Panc1 (cell line): Measurements from ENCODE around the gene ZFP1. TPM values are rescaled to one million over a fixed set of nuclear protein-coding genes. Genes with fewer than 3 reads are reported as not detected.
A peak's percentile ranks its signal among the peaks of the same experiment; 100 is the strongest.

ENCODE experiments used
- ATAC-seq: fragments of 200-7000 bp; cut with Tn5 transposase; 2 replicates; pipeline ENCODE4 v1.9.1; 2020; ENCODE audit warnings: mild to moderate bottlenecking, moderate library complexity
- BruUV-seq: library from RNA; stranded (reverse); fragments of 400-500 nt; replicated peaks from 2 replicates; lab custom pipeline; 2021; lab: Mats Ljungman, UMichigan
- CTCF ChIA-PET: fragments of 300-600 bp; sonication (Branson Sonifier 250); formaldehyde crosslinking; loops from one replicate; lab custom pipeline; 2022; ENCODE audit warnings: antibody characterized with exemption; lab: Charles Lee
- POLR2A ChIA-PET: fragments of 300-600 bp; sonication (Branson Sonifier 250); formaldehyde crosslinking; loops from one replicate; lab custom pipeline; 2022; ENCODE audit warnings: antibody characterized with exemption; lab: Charles Lee
- DNase-seq: peaks from one replicate; pipeline ENCODE4 v3.0.0-alpha.2; 2010; ENCODE audit warnings: low read depth, low spot score
- H3K27ac ChIP-seq: 2 replicates; pipeline ENCODE4 v1.5.1; 2011; ENCODE audit warnings: mild to moderate bottlenecking, low read length, inconsistent platforms
- H3K27me3 ChIP-seq: fragments of 200-500 bp; sonication (Bioruptor generic); 2 replicates; pipeline ENCODE4 v1.6.0; 2014; ENCODE audit warnings: low read length, inconsistent platforms; ENCODE audit not compliant: control insufficient read depth, insufficient read depth
- H3K36me3 ChIP-seq: fragments of 200-500 bp; sonication (Bioruptor generic); 2 replicates; pipeline ENCODE4 v1.5.1; 2014; ENCODE audit warnings: inconsistent platforms, mild to moderate bottlenecking, low read length, moderate library complexity; ENCODE audit not compliant: control insufficient read depth, insufficient read depth
- H3K4me1 ChIP-seq: 2 replicates; pipeline ENCODE4 v1.5.1; 2011; ENCODE audit warnings: inconsistent platforms, mild to moderate bottlenecking, low read length, moderate library complexity; ENCODE audit not compliant: control insufficient read depth, insufficient read depth
- H3K4me3 ChIP-seq, 2 experiments: 2 replicates each; pipeline ENCODE4 v1.5.1; 2011 to 2012; ENCODE audit warnings: low read depth in 2 of 2, low read length in 2 of 2, mild to moderate bottlenecking in 2 of 2, inconsistent platforms in 1 of 2, moderate library complexity in 1 of 2
- H3K9me3 ChIP-seq: fragments of 200-500 bp; sonication (Bioruptor generic); 2 replicates; pipeline ENCODE4 v1.5.1; 2014; ENCODE audit warnings: low read depth, mild to moderate bottlenecking, inconsistent platforms, low read length, moderate library complexity; ENCODE audit not compliant: control insufficient read depth, insufficient read depth
- POLR2AphosphoS5 ChIP-seq: IDR thresholded peaks from 2 replicates; pipeline ENCODE4 v1.6.1; 2012; ENCODE audit warnings: mild to moderate bottlenecking, low read depth, low read length, moderate library complexity
- SIN3A ChIP-seq: IDR thresholded peaks from 2 replicates; pipeline ENCODE4 v1.6.1; 2012; ENCODE audit warnings: low read depth, mild to moderate bottlenecking, low read length, moderate library complexity, borderline replicate concordance; ENCODE audit not compliant: insufficient read depth
- TCF7L2 ChIP-seq: IDR thresholded peaks from 2 replicates; pipeline ENCODE4 v1.6.1; 2011; ENCODE audit warnings: mild to moderate bottlenecking, low read depth, low read length, inconsistent platforms
- in situ Hi-C: cut with HindIII; loops from 2 replicates; pipeline ENCODE4 v1.10.0; 2016; ENCODE audit warnings: low sequenced_read_pairs, low pct_unique_long_range_greater_than_20kb
- intact Hi-C: fragments of 100-400 bp; cut with micrococcal nuclease; formaldehyde crosslinking; loops from one replicate; pipeline ENCODE4 v1.10.0; 2022; ENCODE audit not compliant: unreplicated experiment
- total RNA-seq: library from RNA; stranded (reverse); gene quantifications from one replicate; pipeline ENCODE4 v1.2.1, GENCODE V29; 2021; ENCODE audit not compliant: unreplicated experiment
- TF ChIP-seq, protein P1 (sequence below): fragments of 450-650 bp; IDR thresholded peaks from 2 replicates; pipeline ENCODE4 v1.5.1; 2017; ENCODE audit warnings: mild to moderate bottlenecking
- TF ChIP-seq, protein P2 (sequence below), 2 experiments: IDR thresholded peaks; 2 replicates each; pipeline ENCODE4 v1.6.1; 2011 to 2012; ENCODE audit warnings: low read depth in 2 of 2, control low read depth in 1 of 2, low read length in 1 of 2, mild to moderate bottlenecking in 1 of 2, moderate library complexity in 1 of 2; ENCODE audit not compliant: insufficient read depth in 1 of 2

Gene ZFP1
- total RNA-seq, 1 experiment from 2014 or later, result 10.0 TPM

DNA sequence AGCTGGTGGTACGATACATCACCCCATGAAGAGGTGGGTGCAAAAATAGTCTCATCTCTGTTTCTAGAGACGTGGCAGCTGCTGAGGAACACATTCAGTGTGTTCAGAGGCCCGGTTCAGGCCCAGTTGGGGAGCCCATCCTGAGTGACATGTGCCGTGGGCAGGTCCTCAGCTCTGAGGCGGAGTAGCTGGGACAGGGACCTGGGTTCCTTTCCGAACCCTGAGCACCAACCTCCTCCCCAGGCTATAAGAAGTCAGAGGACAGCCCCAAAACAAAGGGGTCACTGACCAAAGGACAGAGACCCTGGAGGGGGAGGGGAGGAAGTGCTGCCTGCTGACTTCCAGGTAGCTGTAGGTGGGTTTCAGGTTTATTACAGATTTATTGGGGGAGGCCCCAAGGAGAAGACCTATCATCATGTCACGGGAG, 36.8 kb upstream of the ZFP1 start:
- CTCF ChIA-PET, result interaction anchor here (0.6 to 3.0 kb wide), 7 partner anchors 47 to 163 kb away, joined by 3 to 25 read pairs (median 5); partner anchors contain the start of genes WDR59 and ZNRF1
- no peak overlapping the region for H3K4me3 ChIP-seq
- BruUV-seq, result no TSS peak
- no peaks in the 10 kb centered on the region for H3K27me3 ChIP-seq
- ATAC-seq (peak; percentile 2; the same call in 1 of the 2 replicates), DNase-seq (no peak)
- no peaks in the 10 kb centered on the region for H3K36me3 ChIP-seq
- H3K27ac ChIP-seq, result 0 out of 2 replicates have a peak overlapping the region, but pooled peaks have one; percentile 29
- H3K4me1 ChIP-seq, result peaks cover 54% of the 10 kb centered on the region
- H3K9me3 ChIP-seq, result no peaks in the 10 kb centered on the region
- no peak for TF ChIP-seq SIN3A
- TF ChIP-seq POLR2AphosphoS5, result no peak
- TF ChIP-seq, protein P1, sequence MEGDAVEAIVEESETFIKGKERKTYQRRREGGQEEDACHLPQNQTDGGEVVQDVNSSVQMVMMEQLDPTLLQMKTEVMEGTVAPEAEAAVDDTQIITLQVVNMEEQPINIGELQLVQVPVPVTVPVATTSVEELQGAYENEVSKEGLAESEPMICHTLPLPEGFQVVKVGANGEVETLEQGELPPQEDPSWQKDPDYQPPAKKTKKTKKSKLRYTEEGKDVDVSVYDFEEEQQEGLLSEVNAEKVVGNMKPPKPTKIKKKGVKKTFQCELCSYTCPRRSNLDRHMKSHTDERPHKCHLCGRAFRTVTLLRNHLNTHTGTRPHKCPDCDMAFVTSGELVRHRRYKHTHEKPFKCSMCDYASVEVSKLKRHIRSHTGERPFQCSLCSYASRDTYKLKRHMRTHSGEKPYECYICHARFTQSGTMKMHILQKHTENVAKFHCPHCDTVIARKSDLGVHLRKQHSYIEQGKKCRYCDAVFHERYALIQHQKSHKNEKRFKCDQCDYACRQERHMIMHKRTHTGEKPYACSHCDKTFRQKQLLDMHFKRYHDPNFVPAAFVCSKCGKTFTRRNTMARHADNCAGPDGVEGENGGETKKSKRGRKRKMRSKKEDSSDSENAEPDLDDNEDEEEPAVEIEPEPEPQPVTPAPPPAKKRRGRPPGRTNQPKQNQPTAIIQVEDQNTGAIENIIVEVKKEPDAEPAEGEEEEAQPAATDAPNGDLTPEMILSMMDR, result peak; percentile 51
- TF ChIP-seq, protein P2, sequence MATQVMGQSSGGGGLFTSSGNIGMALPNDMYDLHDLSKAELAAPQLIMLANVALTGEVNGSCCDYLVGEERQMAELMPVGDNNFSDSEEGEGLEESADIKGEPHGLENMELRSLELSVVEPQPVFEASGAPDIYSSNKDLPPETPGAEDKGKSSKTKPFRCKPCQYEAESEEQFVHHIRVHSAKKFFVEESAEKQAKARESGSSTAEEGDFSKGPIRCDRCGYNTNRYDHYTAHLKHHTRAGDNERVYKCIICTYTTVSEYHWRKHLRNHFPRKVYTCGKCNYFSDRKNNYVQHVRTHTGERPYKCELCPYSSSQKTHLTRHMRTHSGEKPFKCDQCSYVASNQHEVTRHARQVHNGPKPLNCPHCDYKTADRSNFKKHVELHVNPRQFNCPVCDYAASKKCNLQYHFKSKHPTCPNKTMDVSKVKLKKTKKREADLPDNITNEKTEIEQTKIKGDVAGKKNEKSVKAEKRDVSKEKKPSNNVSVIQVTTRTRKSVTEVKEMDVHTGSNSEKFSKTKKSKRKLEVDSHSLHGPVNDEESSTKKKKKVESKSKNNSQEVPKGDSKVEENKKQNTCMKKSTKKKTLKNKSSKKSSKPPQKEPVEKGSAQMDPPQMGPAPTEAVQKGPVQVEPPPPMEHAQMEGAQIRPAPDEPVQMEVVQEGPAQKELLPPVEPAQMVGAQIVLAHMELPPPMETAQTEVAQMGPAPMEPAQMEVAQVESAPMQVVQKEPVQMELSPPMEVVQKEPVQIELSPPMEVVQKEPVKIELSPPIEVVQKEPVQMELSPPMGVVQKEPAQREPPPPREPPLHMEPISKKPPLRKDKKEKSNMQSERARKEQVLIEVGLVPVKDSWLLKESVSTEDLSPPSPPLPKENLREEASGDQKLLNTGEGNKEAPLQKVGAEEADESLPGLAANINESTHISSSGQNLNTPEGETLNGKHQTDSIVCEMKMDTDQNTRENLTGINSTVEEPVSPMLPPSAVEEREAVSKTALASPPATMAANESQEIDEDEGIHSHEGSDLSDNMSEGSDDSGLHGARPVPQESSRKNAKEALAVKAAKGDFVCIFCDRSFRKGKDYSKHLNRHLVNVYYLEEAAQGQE (IDR thresholded peaks at IDR 0.05; ENCODE audit: insufficient read depth in 1 of 2, low read depth in 2 of 2, low read length in 1 of 2), result no peak
- TF ChIP-seq TCF7L2, result no peak
- POLR2A ChIA-PET, result no interaction called here
- in situ Hi-C loops (no loop called here), intact Hi-C loops (loop anchor here (2.0 to 10.0 kb wide), 2 partner anchors 113 to 297 kb away; partner anchors contain the start of gene ZNRF1)

DNA sequence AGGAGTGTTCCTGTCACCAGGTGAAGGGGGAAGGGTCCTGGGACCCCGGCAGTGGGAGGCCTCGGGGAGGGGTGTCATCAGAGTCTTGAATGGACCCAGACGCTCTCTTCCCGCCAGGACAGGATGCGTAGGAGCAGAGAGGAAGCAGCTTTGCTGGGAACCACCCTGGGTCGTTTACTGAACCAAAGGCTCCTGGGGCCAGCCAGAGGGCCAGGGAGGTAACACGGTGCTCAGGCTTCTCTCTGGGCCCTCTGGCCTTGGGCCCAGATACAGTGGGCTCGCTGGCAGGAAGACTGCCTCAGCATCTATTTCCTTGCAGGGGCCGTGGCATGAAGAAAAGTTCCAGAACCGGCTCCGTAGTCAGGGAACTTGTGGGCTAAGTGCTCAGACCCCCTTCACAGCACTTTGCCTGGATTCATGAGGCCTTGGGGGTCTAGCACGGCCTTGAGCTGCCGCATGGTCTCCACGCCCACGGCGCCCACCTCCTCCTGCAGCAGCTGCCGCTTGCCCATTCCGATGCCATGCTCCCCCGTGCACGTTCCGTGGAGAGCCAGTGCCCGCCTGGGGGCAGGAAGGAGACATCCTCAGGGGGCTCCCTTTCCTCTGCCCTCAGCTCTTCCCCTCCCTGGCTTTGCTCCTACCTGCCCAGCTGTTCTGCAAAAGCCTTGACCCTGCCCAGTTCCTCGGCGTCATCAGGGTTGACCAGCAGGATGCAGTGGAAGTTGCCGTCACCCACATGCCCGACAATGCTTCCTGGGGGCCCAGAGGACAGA, 36.2 kb upstream of the ZFP1 start:
- H3K4me1 ChIP-seq, result peaks cover 50% of the 10 kb centered on the region
- TF ChIP-seq POLR2AphosphoS5 (no peak), TCF7L2 (no peak), SIN3A (no peak)
- TF ChIP-seq, protein P2 (IDR thresholded peaks at IDR 0.05; ENCODE audit: insufficient read depth in 1 of 2, low read depth in 2 of 2, low read length in 1 of 2), result no peak
- TF ChIP-seq, protein P1, result no peak

More for the DNA sequence above, 36.2 kb upstream of the ZFP1 start:
- POLR2A ChIA-PET, result no interaction called here
- ATAC-seq (no peak), DNase-seq (no peak)
- in situ Hi-C loops (no loop called here), intact Hi-C loops (loop anchor here (2.0 to 10.0 kb wide), 2 partner anchors 113 to 297 kb away; partner anchors contain the start of gene ZNRF1)
- CTCF ChIA-PET, result interaction anchor here (0.8 to 1.4 kb wide), 3 partner anchors 50 to 119 kb away, joined by 4 to 5 read pairs (median 4); no protein-coding TSS in a partner anchor
- Histone ChIP-seq H3K27me3 (no peaks in the 10 kb centered on the region), H3K36me3 (no peaks in the 10 kb centered on the region), H3K9me3 (no peaks in the 10 kb centered on the region), H3K27ac (0 out of 2 replicates have a peak overlapping the region, but pooled peaks have one; percentile 29), H3K4me3 (no peak overlapping the region)
- BruUV-seq, result no TSS peak
